IPS-NIHi7 (cell line): Measurements from ENCODE around the gene FAM9C.

Experiments
- DNase-seq: peaks from one replicate; pipeline ENCODE4 v3.0.0; 2012; ENCODE audit warnings: mixed read lengths; ENCODE audit errors: extremely low spot score

FAM9C gene

GRCh38 chrX:13007519-13008188 lies 36.8 kb downstream of the FAM9C start:
- DNase-seq = no peak

- no peak for DNase-seq
These were observed 38.6 kb downstream of the FAM9C start for GRCh38 chrX:13005661-13006473.

- no peak for DNase-seq
These were observed 42.3 kb downstream of the FAM9C start for GRCh38 chrX:13001961-13002671.

- DNase-seq = no peak
These were observed 43.3 kb downstream of the FAM9C start for GRCh38 chrX:13001097-13001496.

GRCh38 chrX:13000301-13000811 lies 44.1 kb downstream of the FAM9C start:
- no peak for DNase-seq

- DNase-seq = no peak
These were observed 45.0 kb downstream of the FAM9C start for GRCh38 chrX:12999422-12999821.

- no peak for DNase-seq
These were observed 46.3 kb downstream of the FAM9C start for GRCh38 chrX:12997906-12998687.

GRCh38 chrX:12996934-12997435 lies 47.4 kb downstream of the FAM9C start:
- no peak for DNase-seq

- no peak for DNase-seq
These were observed 50.1 kb downstream of the FAM9C start for GRCh38 chrX:12994321-12994720.

GRCh38 chrX:12993826-12994225 lies 50.6 kb downstream of the FAM9C start:
- DNase-seq = no peak

- DNase-seq = no peak
These were observed 51.8 kb downstream of the FAM9C start for GRCh38 chrX:12992544-12993118.

- DNase-seq = no peak
These were observed 52.8 kb downstream of the FAM9C start for GRCh38 chrX:12991575-12991974.

GRCh38 chrX:12989461-12989860 lies 55.0 kb downstream of the FAM9C start:
- no peak for DNase-seq

- no peak for DNase-seq
These were observed 55.6 kb downstream of the FAM9C start for GRCh38 chrX:12988797-12989196.

GRCh38 chrX:12987900-12988594 lies 56.4 kb downstream of the FAM9C start:
- no peak for DNase-seq

- no peak for DNase-seq
These were observed 57.1 kb downstream of the FAM9C start for GRCh38 chrX:12987340-12987739.

GRCh38 chrX:12986886-12987285 lies 57.5 kb downstream of the FAM9C start:
- DNase-seq = no peak

- no peak for DNase-seq
These were observed 58.1 kb downstream of the FAM9C start for GRCh38 chrX:12986164-12986779.
